HG02798 (cell line): ENCODE results near the gene GALNT9.
"Not testable (repeated sequence)": the region's sequence is repeated elsewhere in the genome, so short reads cannot be mapped to it uniquely, and the experiment has no call there.

ENCODE experiments used
- ATAC-seq: cut with Tn5 transposase; IDR thresholded peaks from one replicate; pipeline ENCODE4 v1.9.1; 2021; ENCODE audit warnings: mild to moderate bottlenecking; ENCODE audit not compliant: unreplicated experiment, poor library complexity

The GALNT9 gene

DNA sequence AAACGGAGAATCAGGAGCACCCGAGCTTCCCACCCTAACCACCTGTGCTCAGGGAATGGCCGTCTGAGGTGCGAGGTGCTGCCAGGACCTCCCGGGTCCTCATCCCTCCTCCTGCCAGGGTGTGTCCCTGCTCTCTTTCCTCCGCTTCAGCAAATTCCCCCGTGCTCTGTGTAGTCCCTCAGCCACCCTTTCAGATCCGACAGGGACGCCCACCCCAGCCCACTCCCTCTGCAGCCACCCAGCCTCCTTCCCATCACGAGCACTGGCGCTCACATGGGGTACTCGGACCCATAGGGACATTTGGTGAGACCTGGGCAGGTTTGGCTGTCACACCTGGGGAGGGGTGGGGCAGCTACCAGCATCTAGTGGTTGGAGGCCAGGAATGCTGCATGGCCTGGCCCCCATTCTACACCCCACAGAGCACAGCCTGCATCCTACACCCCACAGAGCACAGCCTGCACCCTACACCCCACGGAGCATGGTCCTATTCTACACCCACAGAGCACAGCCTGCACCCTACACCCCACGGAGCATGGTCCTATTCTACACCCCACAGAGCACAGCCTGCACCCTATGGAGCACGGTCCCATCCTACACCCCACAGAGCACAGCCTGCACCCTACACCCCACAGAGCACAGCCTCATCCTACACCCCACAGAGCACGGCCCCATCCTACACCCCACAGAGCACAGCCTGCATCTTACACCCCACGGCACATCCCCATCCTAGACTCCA lies 12.7 kb downstream of the GALNT9 start:
- no peak for ATAC-seq

DNA sequence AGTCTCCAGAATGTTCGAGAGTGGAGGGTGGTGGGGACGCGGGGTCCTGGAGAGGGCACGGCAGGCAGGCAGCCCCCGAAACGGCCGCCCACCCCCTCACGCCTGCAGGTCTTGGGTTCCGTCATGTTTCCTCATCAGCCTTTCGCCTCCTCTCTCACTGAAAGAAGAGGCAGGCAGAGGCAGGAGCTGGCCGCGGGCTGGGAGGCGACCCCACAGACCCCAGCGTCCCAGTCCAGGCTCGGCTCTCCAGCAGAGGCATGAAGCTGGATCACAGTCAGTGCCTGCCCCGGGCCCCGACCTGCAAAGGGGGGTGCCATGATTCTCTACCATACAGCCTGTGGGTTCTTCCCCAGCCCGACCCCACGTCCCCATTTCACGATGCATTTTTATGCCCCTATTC lies 13.4 kb downstream of the GALNT9 start:
- ATAC-seq: no peak

DNA sequence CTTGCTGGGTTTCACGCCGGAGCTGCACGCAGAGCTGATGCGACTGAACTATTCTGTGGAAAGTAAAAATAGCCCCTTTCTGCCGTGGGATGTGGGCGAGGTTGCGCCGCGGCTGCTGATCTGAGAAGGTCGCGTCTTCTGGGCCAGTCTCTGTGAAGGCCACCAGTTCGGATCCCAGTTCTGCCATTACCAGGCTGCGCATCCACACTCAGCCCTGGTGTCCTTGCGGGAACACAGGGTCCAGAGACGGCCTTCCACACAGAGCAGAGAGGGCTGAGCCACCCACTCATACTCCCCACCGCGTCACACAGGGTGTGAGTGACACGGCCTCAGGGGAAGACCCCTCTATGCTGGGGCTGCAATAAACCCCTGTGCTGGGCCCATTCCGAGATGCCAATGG lies 13.9 kb downstream of the GALNT9 start:
- ATAC-seq: no peak

DNA sequence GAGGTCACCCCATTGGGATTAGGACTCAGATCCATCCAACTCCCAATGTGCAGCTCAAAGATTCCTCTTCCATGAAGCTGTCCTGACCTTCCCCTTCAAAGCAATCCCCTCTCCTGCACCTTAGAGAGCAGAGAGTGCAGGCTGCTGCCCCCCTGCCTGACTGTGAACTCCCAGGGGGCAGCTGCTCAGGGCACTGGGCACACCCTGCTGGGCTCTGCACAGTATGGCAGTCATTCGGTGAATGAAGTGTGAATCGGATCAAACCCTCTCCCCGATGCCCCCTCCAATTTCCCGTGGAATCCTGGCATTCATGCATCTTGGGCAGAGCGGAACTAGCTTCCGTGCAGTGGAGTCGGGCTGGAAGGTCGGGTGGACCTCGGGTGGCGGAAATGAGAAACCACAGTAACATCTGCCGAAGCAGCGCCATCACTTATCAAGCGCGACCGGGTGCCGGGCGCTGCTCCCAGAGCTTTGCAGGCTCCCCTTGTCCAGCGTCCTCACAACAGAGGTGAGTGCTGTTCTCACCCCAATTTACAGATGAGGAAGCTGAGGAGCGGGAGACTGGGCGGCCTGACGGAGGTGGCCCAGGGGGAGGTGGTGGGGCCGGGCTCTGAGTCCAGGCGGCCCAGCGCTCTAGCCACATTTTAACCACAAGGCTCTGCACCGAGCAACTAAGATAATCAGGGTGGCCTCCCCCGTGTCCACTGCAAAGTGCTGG lies 14.7 kb downstream of the GALNT9 start:
- ATAC-seq: no peak

DNA sequence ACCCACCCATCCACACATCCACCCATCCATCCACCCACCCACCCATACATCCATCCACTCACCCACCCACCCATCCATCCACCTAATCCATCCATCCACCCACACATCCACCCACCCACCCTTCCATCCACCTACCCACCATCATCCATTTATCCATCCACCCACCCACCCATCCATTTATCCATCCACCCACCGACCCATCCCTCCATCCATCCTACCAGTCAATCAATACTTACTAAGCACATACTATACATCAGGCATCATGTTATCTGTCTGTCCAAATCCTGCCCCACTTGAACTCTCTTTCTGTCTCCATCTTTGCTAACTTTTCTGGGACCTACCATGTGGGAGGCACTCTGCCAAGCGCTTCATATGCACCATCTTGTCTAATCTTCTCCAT lies 15.4 kb downstream of the GALNT9 start:
- no peak for ATAC-seq

DNA sequence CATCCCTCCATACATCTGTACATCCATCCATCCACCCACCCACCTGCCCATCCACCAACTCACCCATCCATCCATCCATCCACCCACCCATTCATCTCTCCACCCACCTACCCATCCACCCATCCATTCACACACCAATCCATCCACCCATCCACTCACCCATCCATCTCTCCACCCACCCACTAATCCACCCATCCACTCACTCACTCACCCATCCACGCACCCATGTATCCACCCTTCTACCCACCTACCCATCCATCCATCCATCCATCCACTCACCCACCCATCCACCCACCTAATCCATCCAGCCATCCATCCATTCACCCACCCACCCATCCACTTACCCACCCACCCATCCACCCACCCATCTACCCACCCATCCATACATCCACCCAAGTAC lies 16.2 kb downstream of the GALNT9 start:
- no peak for ATAC-seq

DNA sequence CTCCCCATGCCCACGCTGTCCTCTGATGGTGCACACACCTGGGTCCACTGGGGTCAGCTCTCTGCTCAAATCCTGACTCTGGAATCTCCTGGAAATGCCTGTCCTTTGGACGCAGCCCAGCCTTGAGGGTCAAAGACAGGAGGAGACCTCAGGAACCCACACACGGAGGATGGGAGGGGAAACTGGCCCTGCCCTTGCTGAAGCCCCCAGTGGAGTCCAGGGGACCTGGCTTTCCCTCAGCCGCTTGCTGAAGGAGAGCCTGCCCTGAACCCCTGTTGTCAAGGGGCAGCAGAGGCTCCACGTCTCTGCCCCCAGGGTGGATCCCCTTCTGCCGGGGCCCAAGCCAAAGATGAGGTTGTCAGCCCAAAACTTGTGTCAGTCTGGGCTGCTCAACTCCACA lies 16.9 kb downstream of the GALNT9 start:
- ATAC-seq: no peak

DNA sequence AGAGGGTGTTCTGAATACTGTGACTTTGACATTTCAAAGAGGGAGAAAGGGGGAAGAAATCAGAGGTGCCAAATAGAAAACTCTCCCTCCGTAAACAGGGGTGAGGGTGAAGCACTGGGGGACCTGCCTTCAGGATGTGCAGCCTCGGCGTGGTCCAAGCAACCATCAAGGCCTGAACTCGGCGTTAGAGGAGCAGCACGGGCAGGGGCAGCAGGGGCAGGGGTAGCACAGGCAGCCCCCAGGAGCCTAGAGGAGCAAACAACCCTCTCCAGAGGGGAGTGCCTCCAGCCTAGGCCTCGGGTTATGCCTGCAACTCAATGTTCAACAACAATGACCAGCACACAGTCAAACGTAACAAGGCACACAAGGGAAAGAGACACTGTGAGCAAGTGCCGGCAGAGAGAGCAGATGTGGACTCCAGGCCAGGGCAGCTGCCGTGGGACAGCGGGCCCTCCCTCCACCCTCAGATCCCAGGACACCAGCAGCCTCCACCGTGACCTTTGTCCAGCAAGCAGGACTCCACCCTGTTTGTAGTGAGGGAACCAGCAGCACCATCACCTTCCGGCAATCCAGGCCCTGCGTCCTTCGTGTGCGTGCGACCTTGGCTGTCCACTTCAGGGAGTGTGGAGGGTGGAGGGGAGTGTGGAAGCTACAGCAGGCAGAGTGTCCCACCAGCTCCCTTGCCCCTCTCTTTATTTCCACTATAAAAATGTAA lies 18.0 kb downstream of the GALNT9 start:
- no peak for ATAC-seq

DNA sequence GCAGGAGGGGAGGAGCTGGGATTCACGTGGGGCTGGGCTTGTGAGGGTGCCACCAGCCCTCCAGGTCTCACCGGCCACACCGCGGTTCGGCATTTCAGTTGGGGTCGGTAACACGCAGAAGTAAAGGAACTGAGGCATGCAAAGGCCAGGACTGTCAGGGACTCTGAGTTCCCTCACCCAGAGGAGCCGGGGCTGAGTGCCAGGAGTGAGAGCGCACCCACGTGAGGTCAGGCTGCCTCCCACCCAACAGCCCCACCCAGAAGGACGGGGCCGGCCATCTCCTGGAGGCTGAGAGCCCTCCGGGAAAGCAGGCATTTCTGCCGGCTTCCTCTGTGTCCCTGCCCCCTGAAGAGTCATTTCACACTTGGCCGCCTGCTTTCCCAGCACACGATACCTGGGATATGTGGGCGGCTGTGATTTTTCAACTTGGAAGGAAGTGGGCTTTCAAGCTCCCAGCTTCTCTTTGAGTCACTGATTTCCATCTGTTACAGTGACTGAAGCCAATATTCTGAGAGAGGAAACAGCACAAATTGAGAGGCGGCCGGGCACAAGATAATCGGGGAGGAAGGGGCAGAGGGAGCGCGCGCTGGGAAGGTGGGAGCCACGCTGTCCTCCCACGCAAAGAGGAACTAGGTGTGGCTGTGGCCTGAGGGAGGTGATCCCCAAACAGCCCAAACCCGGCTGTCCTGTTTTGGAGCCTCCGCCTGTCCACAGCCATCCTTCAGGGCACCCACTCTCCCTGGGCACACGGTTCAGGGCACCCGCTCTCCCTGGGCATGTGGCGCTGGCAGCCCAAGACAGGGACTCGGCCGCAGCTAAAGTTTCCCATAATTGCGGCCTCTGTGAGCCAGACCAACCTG lies 19.0 kb downstream of the GALNT9 start:
- ATAC-seq: no peak

DNA sequence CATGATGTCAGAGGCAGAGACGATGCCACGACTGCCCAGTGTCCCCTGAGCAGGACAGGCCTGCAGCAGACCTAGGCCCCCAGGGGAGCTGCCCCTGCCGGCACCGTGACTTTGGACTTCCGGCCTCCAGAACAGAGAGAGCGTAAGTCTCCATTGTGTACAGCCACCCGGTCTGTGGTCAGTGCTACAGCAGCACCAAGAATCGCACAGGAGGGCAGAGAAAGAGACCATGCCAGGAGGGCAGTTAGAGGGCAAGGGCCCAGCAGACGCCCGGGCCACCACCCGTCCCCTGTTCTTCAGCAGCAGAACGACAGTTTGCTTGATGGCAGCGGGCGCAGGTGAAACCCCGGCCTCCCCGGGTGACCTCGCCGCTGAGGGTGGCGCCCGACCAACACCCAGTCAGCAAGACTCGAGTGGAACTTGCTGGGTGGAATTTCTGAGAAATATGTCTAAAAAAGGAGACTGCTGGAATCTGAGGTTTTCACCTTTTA lies 19.7 kb downstream of the GALNT9 start:
- no peak for ATAC-seq

DNA sequence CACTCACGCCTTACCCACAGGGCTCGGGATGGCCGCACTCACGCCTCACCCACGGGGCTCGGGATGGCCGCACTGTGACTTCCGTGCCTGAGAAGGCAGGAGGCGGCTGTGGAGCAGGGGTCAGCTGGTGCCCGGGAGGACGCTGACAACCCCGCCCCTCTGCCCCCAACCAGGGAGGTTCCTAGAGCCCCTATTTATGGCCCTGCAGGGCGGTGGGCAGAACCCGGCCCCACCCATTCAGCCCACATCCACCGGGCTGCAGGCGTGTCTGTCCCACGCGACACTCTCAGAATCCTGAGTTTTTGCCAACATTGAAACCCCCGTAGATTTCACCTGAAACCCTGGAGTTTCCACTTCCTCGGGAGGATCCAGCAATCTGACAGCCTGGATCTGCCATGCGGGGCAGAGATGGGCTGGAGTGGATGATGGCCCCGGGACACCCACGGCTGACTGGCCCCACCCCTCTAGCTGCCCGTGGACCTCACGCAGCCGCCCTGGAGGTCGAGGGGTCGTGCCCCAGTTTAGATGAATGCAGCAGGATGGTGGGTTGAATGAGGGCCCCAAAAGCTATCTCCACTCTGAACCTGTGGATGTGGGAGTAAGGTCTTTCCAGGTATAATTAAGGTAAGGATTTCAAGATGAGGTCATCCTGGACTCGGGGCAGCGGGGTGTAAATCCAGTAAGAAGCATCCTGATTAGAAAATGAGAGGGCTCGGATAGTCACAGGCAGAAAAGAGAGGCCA lies 20.4 kb downstream of the GALNT9 start:
- ATAC-seq: no peak

DNA sequence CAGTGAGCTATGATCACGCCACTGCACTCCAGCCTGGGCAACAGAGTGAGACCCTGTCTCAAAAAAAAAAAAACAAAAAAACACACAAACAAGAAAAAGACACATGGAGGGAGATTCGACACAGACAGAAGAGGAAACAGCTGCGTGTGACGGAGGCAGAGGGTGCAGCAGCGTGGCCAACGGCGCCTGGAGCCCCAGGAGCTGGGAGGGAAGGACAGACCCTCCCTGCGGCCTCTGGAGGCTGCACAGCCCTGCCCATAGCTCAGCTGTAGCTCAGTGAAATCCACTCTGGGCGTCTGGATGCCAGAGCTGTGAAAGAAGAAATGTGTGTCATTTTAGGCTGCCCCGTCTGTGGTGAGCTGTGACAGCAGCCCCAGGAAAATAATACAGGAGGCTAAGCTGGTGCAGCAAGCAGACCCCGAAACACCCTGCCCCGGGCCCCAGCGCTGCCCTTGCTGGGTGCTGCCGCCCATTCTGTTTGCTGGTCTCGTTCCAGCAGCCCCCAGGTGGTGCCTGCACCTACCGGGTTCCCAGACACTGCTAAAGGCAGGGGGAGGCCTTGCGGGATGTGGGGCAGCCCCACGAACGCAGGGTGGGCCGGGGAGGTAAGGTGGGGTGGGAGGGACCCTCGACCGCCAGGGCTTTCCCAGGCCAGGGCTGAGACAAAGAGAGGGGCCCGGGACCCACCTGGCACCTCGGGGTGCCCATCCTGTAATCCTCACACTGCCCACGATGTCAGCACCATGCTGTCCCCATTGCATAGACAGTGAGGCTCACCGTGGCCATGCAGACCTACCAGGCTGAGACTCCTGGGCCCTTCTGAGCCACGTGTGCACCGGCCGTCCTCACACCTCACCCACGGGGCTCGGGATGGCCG lies 21.2 kb downstream of the GALNT9 start:
- ATAC-seq: no peak

DNA sequence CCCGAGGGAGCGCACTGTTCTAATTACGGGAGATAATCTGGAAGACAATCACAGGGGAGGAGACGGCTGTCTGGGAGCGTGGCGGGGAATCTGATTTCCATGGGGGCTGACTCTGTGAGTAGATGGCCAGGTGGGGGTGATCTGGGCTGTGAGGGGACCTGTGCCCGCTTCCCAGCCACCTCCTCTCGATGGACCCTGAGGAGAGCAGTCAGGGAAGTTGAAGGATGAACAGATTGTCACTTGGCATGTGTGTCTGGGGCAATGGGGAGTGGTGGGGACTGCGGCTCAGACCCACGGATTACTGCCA lies 22.6 kb downstream of the GALNT9 start:
- no peak for ATAC-seq

DNA sequence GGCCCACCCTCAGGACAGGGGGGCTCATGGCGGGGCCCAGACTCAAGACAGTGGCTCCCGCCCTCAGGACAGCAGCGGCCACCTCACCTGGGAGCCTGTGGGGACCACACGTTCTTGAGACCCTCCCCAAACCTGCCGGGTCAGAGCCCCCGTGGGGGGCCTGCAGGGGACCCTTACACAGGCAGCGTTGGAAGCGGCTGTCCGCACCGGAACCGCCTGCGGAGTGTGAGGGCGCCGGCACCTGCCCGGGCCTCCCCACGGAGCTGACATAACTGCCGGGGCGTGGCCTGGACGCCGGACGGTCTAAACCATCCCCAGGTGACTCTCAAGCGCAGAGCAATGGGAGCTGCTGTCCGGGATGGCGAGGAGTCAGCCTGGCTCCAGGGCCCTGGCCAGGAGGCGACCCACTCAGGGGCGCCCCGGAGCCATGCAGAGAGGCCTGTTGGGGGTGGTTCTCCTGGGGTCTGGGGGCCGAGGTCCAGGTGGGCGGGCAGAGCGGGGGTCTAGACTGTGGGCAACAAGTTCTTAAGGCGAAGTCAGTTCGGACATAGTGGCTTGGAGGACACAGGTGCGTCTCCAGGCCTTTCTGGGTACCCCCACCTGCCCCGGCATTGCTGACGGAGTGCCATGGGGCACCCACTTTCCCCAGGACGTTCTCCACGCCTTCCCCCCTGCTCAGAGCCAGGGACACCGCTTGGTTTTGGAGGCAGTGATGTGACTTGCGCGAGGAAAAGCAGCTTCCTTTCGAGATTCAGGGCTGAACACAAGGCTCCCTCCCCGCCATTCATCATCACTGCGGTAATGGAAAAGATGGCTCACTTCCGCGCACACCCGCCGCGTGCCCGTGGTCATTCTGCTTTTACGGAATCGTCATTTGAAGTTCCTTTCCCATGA lies 23.2 kb downstream of the GALNT9 start:
- no peak for ATAC-seq

DNA sequence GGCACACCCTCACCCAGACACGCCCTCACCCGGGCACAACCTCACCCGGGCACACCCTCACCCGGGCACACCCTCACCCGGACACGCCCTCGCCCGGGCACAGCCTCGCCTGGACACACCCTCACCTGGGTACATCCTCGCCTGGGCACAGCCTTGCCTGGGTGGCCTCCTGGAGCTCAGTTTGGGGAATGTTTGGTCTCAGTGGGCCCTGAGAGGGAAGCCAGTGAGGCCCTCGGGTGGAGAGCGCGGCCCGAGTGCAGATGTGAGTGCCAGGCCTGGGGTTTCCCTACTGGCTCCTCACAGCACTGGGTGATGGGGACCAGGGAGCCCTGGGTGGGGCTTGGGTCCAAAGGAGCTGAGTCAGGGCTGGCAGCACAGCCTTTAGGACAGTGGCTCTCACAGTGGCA lies 23.8 kb downstream of the GALNT9 start:
- ATAC-seq: no peak

DNA sequence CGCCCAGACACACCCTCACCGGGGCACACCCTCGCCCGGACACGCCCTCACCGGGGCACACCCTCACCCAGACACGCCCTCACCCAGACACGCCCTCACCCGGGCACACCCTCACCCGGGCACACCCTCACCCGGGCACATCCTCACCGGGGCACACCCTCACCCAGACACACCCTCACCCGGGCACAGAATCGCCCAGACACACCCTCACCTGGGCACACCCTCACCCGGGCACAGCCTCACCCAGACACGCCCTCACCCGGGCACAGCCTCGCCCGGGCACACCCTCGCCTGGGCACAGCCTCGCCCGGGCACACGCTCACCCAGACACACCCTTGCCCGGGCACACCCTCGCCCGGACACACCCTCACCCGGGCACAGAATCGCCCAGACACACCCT lies 24.5 kb downstream of the GALNT9 start:
- ATAC-seq: not testable (repeated sequence)

DNA sequence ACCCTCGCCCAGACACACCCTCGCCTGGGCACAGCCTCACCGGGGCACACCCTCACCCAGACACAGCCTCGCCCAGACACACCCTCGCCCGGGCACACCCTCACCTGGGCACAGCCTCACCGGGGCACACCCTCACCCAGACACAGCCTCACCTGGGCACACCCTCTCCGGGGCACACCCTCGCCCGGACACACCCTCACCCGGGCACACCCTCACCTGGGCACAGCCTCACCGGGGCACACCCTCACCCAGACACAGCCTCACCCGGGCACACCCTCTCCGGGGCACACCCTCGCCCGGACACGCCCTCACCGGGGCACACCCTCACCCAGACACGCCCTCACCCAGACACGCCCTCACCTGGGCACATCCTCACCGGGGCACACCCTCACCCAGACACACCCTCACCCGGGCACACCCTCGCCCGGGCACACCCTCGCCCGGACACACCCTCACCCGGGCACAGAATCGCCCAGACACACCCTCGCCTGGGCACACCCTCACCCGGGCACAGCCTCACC lies 25.5 kb downstream of the GALNT9 start:
- not testable (repeated sequence) for ATAC-seq
